GM08714 (cell line): ENCODE data around the gene CCDC157.

Experiments used
- H3K4me3 ChIP-seq: fragments of 200-500 bp; sonication (Bioruptor generic); 2 replicates; pipeline ENCODE4 v1.5.1; 2014; ENCODE audit warnings: mild to moderate bottlenecking, low read length, inconsistent platforms
- ZNF274 ChIP-seq: IDR thresholded peaks from 2 replicates; pipeline ENCODE4 v1.6.1; 2012; ENCODE audit warnings: mild to moderate bottlenecking, low read depth, low read length

Gene CCDC157

GRCh38 chr22:30357650-30358215, 926 bp downstream of the CCDC157 start:
- no peak for TF ChIP-seq ZNF274
- H3K4me3 ChIP-seq: no peak overlapping the region

- TF ChIP-seq ZNF274: no peak
- no peak overlapping the region for H3K4me3 ChIP-seq
These were observed 1.7 kb downstream of the CCDC157 start for GRCh38 chr22:30358541-30358940.

GRCh38 chr22:30361916-30362650, 5.3 kb downstream of the CCDC157 start:
- no peak overlapping the region for H3K4me3 ChIP-seq
- TF ChIP-seq ZNF274: no peak

GRCh38 chr22:30362651-30363281, 6.0 kb downstream of the CCDC157 start:
- TF ChIP-seq ZNF274: no peak
- H3K4me3 ChIP-seq: no peak overlapping the region

- no peak for TF ChIP-seq ZNF274
- no peak overlapping the region for H3K4me3 ChIP-seq
These were observed 9.1 kb downstream of the CCDC157 start for GRCh38 chr22:30365891-30366290.

GRCh38 chr22:30368420-30368819, 11.6 kb downstream of the CCDC157 start:
- TF ChIP-seq ZNF274: no peak
- H3K4me3 ChIP-seq: no peak overlapping the region

GRCh38 chr22:30370641-30371230, 13.9 kb downstream of the CCDC157 start:
- TF ChIP-seq ZNF274: no peak
- no peak overlapping the region for H3K4me3 ChIP-seq

GRCh38 chr22:30371321-30371720, 14.5 kb downstream of the CCDC157 start:
- no peak for TF ChIP-seq ZNF274
- H3K4me3 ChIP-seq: no peak overlapping the region

GRCh38 chr22:30371981-30372380, 15.2 kb downstream of the CCDC157 start:
- no peak for TF ChIP-seq ZNF274
- H3K4me3 ChIP-seq: no peak overlapping the region

GRCh38 chr22:30372915-30373314, 16.1 kb downstream of the CCDC157 start:
- TF ChIP-seq ZNF274: no peak

GRCh38 chr22:30373331-30374325, 16.8 kb downstream of the CCDC157 start:
- no peak for TF ChIP-seq ZNF274
- H3K4me3 ChIP-seq: no peak overlapping the region

More at GRCh38 chr22:30372915-30373314, 16.1 kb downstream of the CCDC157 start:
- H3K4me3 ChIP-seq: no peak overlapping the region

- no peak overlapping the region for H3K4me3 ChIP-seq
- no peak for TF ChIP-seq ZNF274
These were observed 18.6 kb downstream of the CCDC157 start for GRCh38 chr22:30375312-30375849.

GRCh38 chr22:30380011-30380410, 23.2 kb downstream of the CCDC157 start:
- no peak for TF ChIP-seq ZNF274
- no peak overlapping the region for H3K4me3 ChIP-seq
